Smooth muscle cell (in vitro differentiated cells): ENCODE measurements around the gene ZNF273. TPM values are rescaled to one million over a fixed set of nuclear protein-coding genes. Genes with fewer than 3 reads are reported as not detected.
"Not testable (repeated sequence)": the region's sequence is repeated elsewhere in the genome, so short reads cannot be mapped to it uniquely, and the experiment has no call there.

Source experiments
- DNase-seq: peaks from one replicate; lab custom pipeline; 2025; ENCODE audit not compliant: unreplicated experiment; lab: John Stamatoyannopoulos, UW
- H2AFZ ChIP-seq: fragments of 200-600 bp; sonication (generic); 2 replicates; pipeline ENCODE4 v1.6.0; 2016; ENCODE audit warnings: antibody characterized with exemption, low read depth, mild to moderate bottlenecking
- H3F3A ChIP-seq: fragments of 200-600 bp; sonication (generic); 2 replicates; pipeline ENCODE4 v1.6.0; 2017; ENCODE audit warnings: antibody characterized with exemption, low read depth
- H3K27ac ChIP-seq: fragments of 200-600 bp; sonication (generic); 2 replicates; pipeline ENCODE4 v1.5.1; 2016; ENCODE audit warnings: low read depth, mild to moderate bottlenecking
- H3K27me3 ChIP-seq: fragments of 200-600 bp; sonication (generic); 2 replicates; pipeline ENCODE4 v1.6.1; 2016; ENCODE audit warnings: low read depth, mild to moderate bottlenecking
- H3K36me3 ChIP-seq: fragments of 200-600 bp; sonication (generic); 2 replicates; pipeline ENCODE4 v1.5.1; 2016; ENCODE audit warnings: low read depth
- H3K4me1 ChIP-seq: fragments of 200-600 bp; sonication (generic); 2 replicates; pipeline ENCODE4 v1.5.1; 2016; ENCODE audit warnings: low read depth
- H3K4me2 ChIP-seq: fragments of 200-600 bp; sonication (generic); 2 replicates; pipeline ENCODE4 v1.6.0; 2016; ENCODE audit warnings: mild to moderate bottlenecking
- H3K4me3 ChIP-seq: fragments of 200-600 bp; sonication (generic); 2 replicates; pipeline ENCODE4 v1.5.1; 2016; ENCODE audit warnings: mild to moderate bottlenecking
- H3K79me2 ChIP-seq: fragments of 200-600 bp; sonication (generic); 2 replicates; pipeline ENCODE4 v1.6.0; 2016; ENCODE audit warnings: low read depth, mild to moderate bottlenecking
- H3K9ac ChIP-seq: fragments of 200-600 bp; sonication (generic); 2 replicates; pipeline ENCODE4 v1.6.0; 2016; ENCODE audit warnings: low read depth
- H3K9me3 ChIP-seq: fragments of 200-600 bp; sonication (generic); replicated peaks from 2 replicates; pipeline ENCODE4 v1.5.1; 2016; ENCODE audit warnings: low read depth
- H4K20me1 ChIP-seq: fragments of 200-600 bp; sonication (generic); 2 replicates; pipeline ENCODE4 v1.6.0; 2016; ENCODE audit warnings: low read depth
- CTCF ChIP-seq: fragments of 200-600 bp; sonication (generic); IDR thresholded peaks from 2 replicates; pipeline ENCODE4 v1.5.1; 2017; ENCODE audit warnings: borderline replicate concordance, mild to moderate bottlenecking, antibody characterized with exemption; ENCODE audit not compliant: insufficient read depth, poor library complexity, severe bottlenecking
- whole genome bisulfite sequencing: methylation state at CpG from one replicate; pipeline ENCODE4 v1.1.7; 2016; ENCODE audit warnings: low lambda C conversion rate; 5-methylcytosine and 5-hydroxymethylcytosine counted together
- polyA plus RNA-seq: library from polyadenylated mRNA; unstranded; fragments of >200 nt; fragmentation: Nextera tagmentation; extraction: Ambion mirVana; gene quantifications from 2 replicates; pipeline ENCODE4 v1.2.1, GENCODE V29; 2016
- total RNA-seq: library from RNA; depleted of rRNA; stranded (reverse); fragments of >200 nt; gene quantifications from 2 replicates; pipeline ENCODE4 v1.2.3, GENCODE V29; 2014

Gene ZNF273
- total and polyA plus RNA-seq, 2 experiments from 2014 or later: 2.0 to 4.4 TPM

DNA sequence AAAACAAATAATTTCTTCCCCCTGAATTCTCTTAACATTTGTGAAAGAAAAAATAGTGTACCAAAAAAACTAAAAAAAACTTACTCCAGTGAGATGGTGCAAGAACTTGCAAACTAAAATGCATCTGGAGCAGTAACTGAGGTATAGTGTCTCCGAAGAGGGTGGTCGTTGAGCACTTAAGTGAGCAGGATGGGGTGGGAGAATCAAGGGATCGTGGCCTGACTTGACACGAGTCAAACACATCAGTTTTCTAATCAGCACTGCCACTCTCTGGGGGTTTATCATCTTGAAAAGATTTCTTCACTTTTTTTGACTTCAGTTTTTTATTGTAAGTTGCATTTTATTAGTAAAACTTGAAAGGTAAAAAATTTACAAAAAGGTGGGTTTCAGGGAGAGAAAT lies 2.5 kb downstream of the ZNF273 start:
- Histone ChIP-seq H3K9ac (no peak overlapping the region), H3F3A (no peaks in the 10 kb centered on the region), H4K20me1 (peaks cover 3% of the 10 kb centered on the region), H3K27ac (no peak overlapping the region), H3K4me3 (no peak overlapping the region), H3K27me3 (no peaks in the 10 kb centered on the region), H3K9me3 (no peaks in the 10 kb centered on the region), H3K4me1 (no peaks in the 10 kb centered on the region), H3K79me2 (peaks cover 50% of the 10 kb centered on the region), H3K36me3 (no peaks in the 10 kb centered on the region), H3K4me2 (no peak overlapping the region), H2AFZ (no peak overlapping the region)
- TF ChIP-seq CTCF: no peak
- no peak for DNase-seq
- WGBS: 70% methylated on average over 4 of the region's 4 CpGs

GRCh38 chr7:64907641-64908326 lies 4.7 kb downstream of the ZNF273 start:
- WGBS: 54% methylated on average over 5 of the region's 5 CpGs
- Histone ChIP-seq H3K27ac (no peak overlapping the region), H3K79me2 (peaks cover 70% of the 10 kb centered on the region)

DNA sequence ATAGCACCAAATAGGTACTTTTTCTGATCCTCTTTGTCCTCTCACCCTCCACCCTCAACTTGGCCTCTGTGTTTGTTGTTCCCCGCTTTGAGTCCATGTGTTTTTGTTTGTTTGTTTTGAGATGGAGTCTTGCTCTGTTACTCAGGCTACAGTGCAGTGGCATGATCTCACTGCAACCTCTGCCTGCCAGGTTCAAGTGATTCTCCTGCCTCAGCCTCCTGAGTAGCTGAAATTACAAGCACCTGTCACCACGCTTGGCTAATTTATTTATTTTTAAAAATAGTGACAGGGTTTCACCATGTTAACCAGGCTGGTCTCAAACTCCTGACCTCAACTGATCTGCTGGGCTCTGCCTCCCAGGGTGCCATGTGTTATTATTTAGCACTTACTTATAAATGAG lies 5.3 kb downstream of the ZNF273 start:
- Histone ChIP-seq H3K9me3 (no peaks in the 10 kb centered on the region), H4K20me1 (peaks cover 3% of the 10 kb centered on the region), H3K9ac (no peak overlapping the region), H3K4me3 (no peak overlapping the region), H2AFZ (no peak overlapping the region), H3K79me2 (peaks cover 73% of the 10 kb centered on the region), H3K36me3 (no peaks in the 10 kb centered on the region), H3K4me1 (no peaks in the 10 kb centered on the region), H3K4me2 (no peak overlapping the region), H3K27me3 (no peaks in the 10 kb centered on the region), H3K27ac (no peak overlapping the region), H3F3A (no peaks in the 10 kb centered on the region)
- no peak for DNase-seq
- no peak for TF ChIP-seq CTCF
- 92% methylated on average over 2 of the region's 2 CpGs for WGBS

More at GRCh38 chr7:64907641-64908326, 4.7 kb downstream of the ZNF273 start:
- TF ChIP-seq CTCF: no peak
- Histone ChIP-seq H3K36me3 (no peaks in the 10 kb centered on the region), H3K9me3 (no peaks in the 10 kb centered on the region), H3K9ac (no peak overlapping the region), H3K4me1 (no peaks in the 10 kb centered on the region), H3F3A (no peaks in the 10 kb centered on the region), H4K20me1 (peaks cover 3% of the 10 kb centered on the region), H3K4me3 (no peak overlapping the region), H2AFZ (no peak overlapping the region), H3K27me3 (no peaks in the 10 kb centered on the region), H3K4me2 (no peak overlapping the region)
- DNase-seq: no peak

DNA sequence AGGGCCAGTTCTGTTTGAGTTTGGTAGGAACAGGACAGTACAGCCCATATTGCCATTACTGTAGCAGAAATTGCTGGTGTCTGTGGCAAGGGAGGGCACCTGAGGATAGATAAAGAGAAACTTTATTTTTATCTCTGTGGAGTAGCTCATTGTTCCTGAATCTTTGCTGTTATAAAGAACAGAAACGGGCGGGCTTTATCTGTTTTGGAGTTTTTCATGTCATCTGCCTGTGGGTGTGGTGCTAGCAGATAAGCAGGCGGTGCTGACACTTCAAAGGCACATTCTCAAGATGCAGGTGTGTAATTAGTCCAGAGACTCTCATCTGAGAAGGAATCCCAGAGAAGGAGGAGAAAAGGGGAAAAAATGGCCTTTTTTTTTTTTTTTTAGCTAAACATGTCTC lies 11.5 kb downstream of the ZNF273 start:
- Histone ChIP-seq H3K4me1 (no peaks in the 10 kb centered on the region), H3K79me2 (peaks cover 49% of the 10 kb centered on the region), H3K36me3 (no peaks in the 10 kb centered on the region), H3K4me2 (no peak overlapping the region), H4K20me1 (no peaks in the 10 kb centered on the region), H2AFZ (no peak overlapping the region), H3K9me3 (no peaks in the 10 kb centered on the region), H3K27ac (no peak overlapping the region), H3K4me3 (no peak overlapping the region), H3K9ac (no peak overlapping the region), H3K27me3 (no peaks in the 10 kb centered on the region), H3F3A (no peaks in the 10 kb centered on the region)
- no peak for DNase-seq
- 100% methylated on average over 3 of the region's 3 CpGs for WGBS
- no peak for TF ChIP-seq CTCF

- not testable (repeated sequence) for H2AFZ ChIP-seq, H3K4me2 ChIP-seq, H3K4me3 ChIP-seq, H3K36me3 ChIP-seq, H3K9ac ChIP-seq, H3K27ac ChIP-seq, H4K20me1 ChIP-seq, H3F3A ChIP-seq, DNase-seq, H3K27me3 ChIP-seq, H3K9me3 ChIP-seq, H3K4me1 ChIP-seq
- H3K79me2 ChIP-seq: peaks cover 42% of the 10 kb centered on the region
- 85% methylated on average over 9 of the region's 9 CpGs for WGBS
These were observed 12.2 kb downstream of the ZNF273 start for GRCh38 chr7:64915301-64915700.
